Measurements from ENCODE around the gene UGT1A8. TPM values are rescaled to one million over a fixed set of nuclear protein-coding genes. Genes with fewer than 3 reads are reported as not detected.

The UGT1A8 gene
- total and polyA plus RNA-seq, 9 of the 15 experiments (the other 6 are each of a cell fraction or from before 2014, with no cell fraction given): 0.04 TPM; not detected in 8

DNA sequence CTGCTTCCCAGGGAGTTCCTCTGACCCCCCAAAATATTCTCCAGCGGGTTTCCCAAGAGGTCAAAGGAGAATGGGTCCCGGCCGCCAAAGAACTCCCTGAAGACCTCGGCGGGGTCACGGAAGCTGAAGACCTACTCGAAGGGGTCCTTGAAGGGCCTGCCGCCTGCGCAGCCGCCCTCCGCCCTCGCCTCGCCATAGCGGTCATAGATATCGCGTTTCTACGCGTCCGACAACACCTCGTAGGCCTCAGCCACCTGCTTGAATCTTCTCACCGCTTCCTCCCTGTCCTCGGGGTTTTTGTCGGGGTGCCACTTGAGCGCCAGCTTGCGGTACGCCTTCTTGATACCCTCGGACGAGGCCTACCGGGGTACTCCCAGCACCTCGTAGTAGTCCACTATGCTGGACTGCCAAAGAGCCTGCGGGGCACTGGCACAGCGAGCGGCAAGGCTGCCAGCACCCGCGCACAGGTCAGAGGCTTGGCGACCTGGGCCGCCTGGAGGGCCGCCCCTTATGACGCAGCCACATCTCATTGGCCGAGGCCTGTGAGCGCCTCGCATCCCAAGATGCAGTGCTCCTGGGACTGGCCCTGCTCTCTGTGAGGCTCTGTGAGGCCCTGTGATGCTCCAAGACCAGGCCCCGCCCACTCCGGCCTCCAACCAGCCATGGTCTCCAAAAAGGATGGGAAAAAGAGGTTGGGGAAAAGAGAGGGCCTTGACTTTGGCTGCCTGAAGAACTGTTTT, 137.6 kb downstream of the UGT1A8 start:
- WGBS (ENCODE audit: insufficient coverage, low coverage, missing lambda C conversion rate): 16% methylated on average over 17 of the region's 44 CpGs
- TF ChIP-seq ZNF699 (CRISPR knock-in tag; IDR thresholded peaks at IDR 0.05; ENCODE audit: insufficient replicate concordance) (no peak), ATF1 (CRISPR knock-in tag; IDR thresholded peaks at IDR 0.05) (no peak), ATF1 (tag; IDR thresholded peaks at IDR 0.05) (peak; percentile 44; the same call in 1 of the 2 replicates), FOSL1 (tag; conservative IDR thresholded peaks at IDR 0.05) (no peak), CREB1 (IDR thresholded peaks at IDR 0.05) (no peak), CREB1 (CRISPR knock-in tag; IDR thresholded peaks at IDR 0.05) (peak; percentile 36; the same call in 1 of the 2 replicates), L3MBTL2 (IDR thresholded peaks at IDR 0.05) (peak; percentile 35; the same call in 1 of the 2 replicates), PTRF (tag; IDR thresholded peaks at IDR 0.05) (no peak), MGA (IDR thresholded peaks at IDR 0.05) (peak; percentile 35; the same call in 1 of the 2 replicates)
- H2AFZ ChIP-seq (ENCODE audit: low read depth, low read length): no peak overlapping the region
- CTCF ChIA-PET (ENCODE audit: low intra/inter-chr PET ratio): no interaction called here
- H3K4me2 ChIP-seq (ENCODE audit: insufficient read depth, low read length): no peak overlapping the region
- DNase-seq (ENCODE audit: extremely low read depth in 1 of 4, low spot score in 3 of 4) (peak in 2 of 4 experiments; percentile 5 to 8), FAIRE-seq (no peak), ATAC-seq (peak; percentile 86)
- no peak overlapping the region for H3K4me3 ChIP-seq
- in situ Hi-C loops (cut with MboI) (no loop called here), intact Hi-C loops (cut with micrococcal nuclease) (no loop called here)
- peaks cover 0 to 8% of the 10 kb centered on the region in 2 experiments; a peak in 2 of 5 replicates for H3K27me3 ChIP-seq (ENCODE audit: control insufficient read depth in 2 of 2, insufficient read depth in 2 of 2, low read length in 2 of 2)
- no peak overlapping the region for H3K27ac ChIP-seq (ENCODE audit: extremely low read depth, low read depth, low read length)
- no peaks in the 10 kb centered on the region for H3K79me2 ChIP-seq (ENCODE audit: control insufficient read depth, insufficient read depth, low read length)
- POLR2A ChIA-PET: interaction anchor here (0.6 kb wide), 1 partner anchor 12 kb away, joined by 3 read pairs; no protein-coding TSS in a partner anchor
- no TSS peak for BruUV-seq (replicated peaks)
- no peaks in the 10 kb centered on the region for H3K9me3 ChIP-seq (replicated peaks; ENCODE audit: control insufficient read depth, insufficient read depth, low read depth, low read length)
- H3K9ac ChIP-seq (ENCODE audit: insufficient read depth in 1 of 2, low read depth in 2 of 2, low read length in 2 of 2): no peak overlapping the region
- H4K20me1 ChIP-seq (replicated peaks; ENCODE audit: control insufficient read depth, insufficient read depth, low read length): no peaks in the 10 kb centered on the region
- H3K9me1 ChIP-seq (ENCODE audit: control insufficient read depth, insufficient read depth, low read length): no peaks in the 10 kb centered on the region
- no peaks in the 10 kb centered on the region for H3K36me3 ChIP-seq (ENCODE audit: control insufficient read depth, insufficient read depth, low read length)
- H3K4me1 ChIP-seq (replicated peaks in 1 of 2; ENCODE audit: control insufficient read depth in 2 of 2, insufficient read depth in 2 of 2, low read length in 2 of 2): peaks cover 0 to 5% of the 10 kb centered on the region in 2 experiments; a peak in 2 of 5 replicates
